Hepatocyte (in vitro differentiated cells): Measurements from ENCODE around the gene ARHGAP31. TPM values are rescaled to one million over a fixed set of nuclear protein-coding genes. Genes with fewer than 3 reads are reported as not detected.

Experiments used
- DNase-seq: peaks from one replicate; pipeline ENCODE4 v3.0.0-alpha.2; 2016; ENCODE audit warnings: low spot score
- H2AFZ ChIP-seq: fragments of 200-600 bp; sonication (generic); 2 replicates; pipeline ENCODE4 v1.6.0; 2016; ENCODE audit warnings: antibody characterized with exemption, mild to moderate bottlenecking
- H3K27ac ChIP-seq: fragments of 200-600 bp; sonication (generic); 2 replicates; pipeline ENCODE4 v1.5.1; 2016; ENCODE audit warnings: mild to moderate bottlenecking
- H3K27me3 ChIP-seq: fragments of 200-600 bp; sonication (generic); 2 replicates; pipeline ENCODE4 v1.6.1; 2016
- H3K36me3 ChIP-seq: fragments of 200-600 bp; sonication (generic); replicated peaks from 2 replicates; pipeline ENCODE4 v1.5.1; 2016; ENCODE audit warnings: low read depth; ENCODE audit not compliant: insufficient read depth
- H3K4me1 ChIP-seq: fragments of 200-600 bp; sonication (generic); 2 replicates; pipeline ENCODE4 v1.5.1; 2016; ENCODE audit warnings: mild to moderate bottlenecking, moderate library complexity; ENCODE audit not compliant: insufficient read depth
- H3K4me2 ChIP-seq: fragments of 200-600 bp; sonication (generic); 2 replicates; pipeline ENCODE4 v1.6.0; 2016
- H3K4me3 ChIP-seq: fragments of 200-600 bp; sonication (generic); 2 replicates; pipeline ENCODE4 v1.5.1; 2016; ENCODE audit warnings: mild to moderate bottlenecking
- H3K79me2 ChIP-seq: fragments of 200-600 bp; sonication (generic); 2 replicates; pipeline ENCODE4 v1.6.0; 2017; ENCODE audit warnings: mild to moderate bottlenecking
- H3K9me2 ChIP-seq: fragments of 200-600 bp; sonication (generic); replicated peaks from 2 replicates; pipeline ENCODE4 v1.6.0; 2017; ENCODE audit warnings: mild to moderate bottlenecking; ENCODE audit not compliant: insufficient read depth
- H3K9me3 ChIP-seq: fragments of 200-600 bp; sonication (generic); 2 replicates; pipeline ENCODE4 v1.5.1; 2016; ENCODE audit warnings: low read depth, mild to moderate bottlenecking
- H4K20me1 ChIP-seq: fragments of 200-600 bp; sonication (generic); 2 replicates; pipeline ENCODE4 v1.6.0; 2016; ENCODE audit warnings: mild to moderate bottlenecking; ENCODE audit not compliant: insufficient read depth, poor library complexity, severe bottlenecking
- EZH2 ChIP-seq: fragments of 200-600 bp; sonication (generic); IDR thresholded peaks from 2 replicates; pipeline ENCODE4 v1.6.1; 2016; ENCODE audit warnings: antibody characterized with exemption, mild to moderate bottlenecking, borderline replicate concordance
- EZH2phosphoT487 ChIP-seq: fragments of 200-600 bp; sonication (generic); IDR thresholded peaks from one replicate; pipeline ENCODE4 v1.6.1; 2018; ENCODE audit warnings: antibody characterized with exemption, mild to moderate bottlenecking, low read depth, moderate library complexity; ENCODE audit not compliant: unreplicated experiment, severe bottlenecking
- WGBS: methylation state at CpG from one replicate; pipeline ENCODE4 v1.1.6; 2016; ENCODE audit warnings: low lambda C conversion rate; ENCODE audit errors: missing lambda C conversion rate; 5-methylcytosine and 5-hydroxymethylcytosine counted together
- polyA plus RNA-seq: library from polyadenylated mRNA; unstranded; fragments of >200 nt; fragmentation: Nextera tagmentation; extraction: Ambion mirVana; gene quantifications from 2 replicates; pipeline ENCODE4 v1.2.1, GENCODE V29; 2016
- total RNA-seq: library from RNA; depleted of rRNA; stranded (reverse); fragments of >200 nt; gene quantifications from 2 replicates; pipeline ENCODE4 v1.2.3, GENCODE V29; 2014
- TF ChIP-seq, protein P1 (sequence below): fragments of 200-600 bp; sonication (generic); IDR thresholded peaks from 2 replicates; pipeline ENCODE4 v1.5.1; 2016; ENCODE audit warnings: antibody characterized with exemption, mild to moderate bottlenecking; ENCODE audit not compliant: poor library complexity

Gene ARHGAP31
- total and polyA plus RNA-seq, 2 experiments from 2014 or later, result 2.9 to 7.3 TPM

DNA sequence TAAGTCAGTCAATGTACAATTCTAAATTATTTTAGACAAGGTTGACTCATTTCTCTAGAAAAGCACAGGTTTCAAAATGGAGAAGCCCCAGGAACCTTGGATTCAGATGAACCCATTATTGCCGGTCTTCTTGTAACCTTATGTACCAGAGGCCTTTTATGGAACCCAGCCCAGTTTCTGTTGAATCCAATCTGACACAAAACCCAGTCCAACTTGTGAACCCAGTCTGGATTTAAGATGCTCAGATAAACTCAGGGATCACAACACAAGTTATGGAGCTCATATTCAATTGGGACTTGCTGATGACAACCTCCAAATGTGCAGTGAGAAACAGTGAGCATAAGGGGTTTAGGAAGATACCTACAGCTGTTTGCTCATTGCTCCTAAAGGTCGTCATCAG lies 37.1 kb upstream of the ARHGAP31 start:
- Histone ChIP-seq H3K9me2 (no peaks in the 10 kb centered on the region), H3K27ac (peak overlapping the region; percentile 77), H3K79me2 (no peaks in the 10 kb centered on the region), H3K36me3 (no peaks in the 10 kb centered on the region), H3K4me2 (no peak overlapping the region), H3K27me3 (no peaks in the 10 kb centered on the region), H3K4me1 (peaks cover 6% of the 10 kb centered on the region), H3K4me3 (no peak overlapping the region), H4K20me1 (no peaks in the 10 kb centered on the region), H3K9me3 (no peaks in the 10 kb centered on the region), H2AFZ (peak overlapping the region; percentile 3)
- 81% methylated on average over 2 of the region's 2 CpGs for whole genome bisulfite sequencing
- no peak for DNase-seq
- no peak for TF ChIP-seq EZH2
- no peak for TF ChIP-seq EZH2phosphoT487
- TF ChIP-seq, protein P1, sequence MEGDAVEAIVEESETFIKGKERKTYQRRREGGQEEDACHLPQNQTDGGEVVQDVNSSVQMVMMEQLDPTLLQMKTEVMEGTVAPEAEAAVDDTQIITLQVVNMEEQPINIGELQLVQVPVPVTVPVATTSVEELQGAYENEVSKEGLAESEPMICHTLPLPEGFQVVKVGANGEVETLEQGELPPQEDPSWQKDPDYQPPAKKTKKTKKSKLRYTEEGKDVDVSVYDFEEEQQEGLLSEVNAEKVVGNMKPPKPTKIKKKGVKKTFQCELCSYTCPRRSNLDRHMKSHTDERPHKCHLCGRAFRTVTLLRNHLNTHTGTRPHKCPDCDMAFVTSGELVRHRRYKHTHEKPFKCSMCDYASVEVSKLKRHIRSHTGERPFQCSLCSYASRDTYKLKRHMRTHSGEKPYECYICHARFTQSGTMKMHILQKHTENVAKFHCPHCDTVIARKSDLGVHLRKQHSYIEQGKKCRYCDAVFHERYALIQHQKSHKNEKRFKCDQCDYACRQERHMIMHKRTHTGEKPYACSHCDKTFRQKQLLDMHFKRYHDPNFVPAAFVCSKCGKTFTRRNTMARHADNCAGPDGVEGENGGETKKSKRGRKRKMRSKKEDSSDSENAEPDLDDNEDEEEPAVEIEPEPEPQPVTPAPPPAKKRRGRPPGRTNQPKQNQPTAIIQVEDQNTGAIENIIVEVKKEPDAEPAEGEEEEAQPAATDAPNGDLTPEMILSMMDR, result no peak

GRCh38 chr3:119257654-119258410 lies 36.4 kb upstream of the ARHGAP31 start:
- no peak overlapping the region for H3K4me3 ChIP-seq
- H3K9me3 ChIP-seq, result no peaks in the 10 kb centered on the region
- H3K4me1 ChIP-seq, result peaks cover 6% of the 10 kb centered on the region
- no peaks in the 10 kb centered on the region for H3K36me3 ChIP-seq
- DNase-seq, result no peak
- TF ChIP-seq EZH2phosphoT487, result no peak
- no peak for TF ChIP-seq EZH2
- TF ChIP-seq, protein P1, result no peak
- H3K4me2 ChIP-seq, result no peak overlapping the region
- 81% methylated on average over 8 of the region's 8 CpGs for WGBS
- no peaks in the 10 kb centered on the region for H3K9me2 ChIP-seq
- H3K27ac ChIP-seq, result peak overlapping the region; percentile 77
- peak overlapping the region; percentile 21 for H2AFZ ChIP-seq
- no peaks in the 10 kb centered on the region for H4K20me1 ChIP-seq
- H3K79me2 ChIP-seq, result no peaks in the 10 kb centered on the region
- H3K27me3 ChIP-seq, result no peaks in the 10 kb centered on the region

- WGBS, result 29% methylated on average over 1 of the region's 1 CpG
These were observed 35.3 kb upstream of the ARHGAP31 start for GRCh38 chr3:119258915-119259314.

More at GRCh38 chr3:119258915-119259314, 35.3 kb upstream of the ARHGAP31 start:
- no peaks in the 10 kb centered on the region for H4K20me1 ChIP-seq
- no peaks in the 10 kb centered on the region for H3K9me2 ChIP-seq
- H3K27ac ChIP-seq, result peak overlapping the region; percentile 77
- no peaks in the 10 kb centered on the region for H3K27me3 ChIP-seq
- no peak overlapping the region for H3K4me2 ChIP-seq
- TF ChIP-seq EZH2phosphoT487, result no peak
- TF ChIP-seq, protein P1, result no peak
- no peak for TF ChIP-seq EZH2
- H3K36me3 ChIP-seq, result no peaks in the 10 kb centered on the region
- H3K9me3 ChIP-seq, result no peaks in the 10 kb centered on the region
- no peak overlapping the region for H3K4me3 ChIP-seq
- no peak for DNase-seq
- H3K4me1 ChIP-seq, result peaks cover 6% of the 10 kb centered on the region
- H3K79me2 ChIP-seq, result no peaks in the 10 kb centered on the region
- peak overlapping the region; percentile 28 for H2AFZ ChIP-seq
